ENCODE measurements around the gene CSTA. TPM values are rescaled to one million over a fixed set of nuclear protein-coding genes. Genes with fewer than 3 reads are reported as not detected.

Gene CSTA
- total RNA-seq, 3 donors from 2014 or later (not counting 1 experiment from before 2014, with no cell fraction given) = 3.1 to 7.8 (median 4.0) TPM

DNA sequence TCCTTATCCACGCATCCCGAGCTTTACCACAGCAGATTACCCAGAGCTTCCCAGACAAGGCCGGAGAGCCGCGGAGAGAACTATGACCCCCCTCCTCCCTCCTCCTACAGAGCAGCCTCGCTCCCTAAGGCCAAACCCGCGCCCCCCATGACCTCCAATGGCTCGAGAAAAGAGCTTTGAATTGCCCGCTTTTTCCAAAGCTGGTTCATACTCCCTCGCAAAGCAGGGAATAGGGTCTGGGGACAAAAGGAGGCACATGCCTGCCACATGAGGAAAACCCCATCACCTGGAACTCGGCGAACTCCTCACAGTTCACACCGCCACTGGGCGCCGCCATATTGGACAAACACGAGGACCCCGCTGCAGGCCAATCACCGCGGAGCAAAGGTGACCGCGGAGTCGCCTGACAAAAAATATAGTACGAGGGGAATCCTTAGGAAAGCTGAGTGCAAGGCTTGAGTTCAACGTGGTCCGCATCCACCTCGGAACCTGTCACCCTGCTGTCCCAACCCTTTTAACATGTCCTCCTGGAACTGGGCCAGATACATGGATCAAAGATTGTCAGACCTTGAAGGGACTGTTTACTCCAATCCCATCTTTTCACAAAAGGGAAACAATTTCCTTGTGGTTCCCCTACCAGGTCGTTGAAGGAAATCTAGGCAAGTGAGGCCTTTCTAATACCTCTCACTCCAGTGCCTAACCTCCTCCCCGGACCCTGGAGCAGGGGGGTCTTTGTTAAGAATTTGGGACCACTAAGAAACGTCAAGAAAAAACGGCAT, 58.0 kb downstream of the CSTA start, which contains the start of gene MIX23:
TSS of gene MIX23 (minus strand) at position 344 of the 779 bp plus-strand sequence. CDS start at position 337, 7 bp downstream.
- Histone ChIP-seq H3K36me3 (ENCODE audit: control insufficient read depth, insufficient read depth, low read length) (peaks cover 3% of the 10 kb centered on the region), H3K4me3 (ENCODE audit: low read length) (peak within 1 kb of the TSS; percentile 87), H3K27me3 (ENCODE audit: control insufficient read depth, insufficient read depth, low read length) (no peaks in the 10 kb centered on the region), H3K4me1 (ENCODE audit: control insufficient read depth, insufficient read depth, low read length) (peaks cover 15% of the 10 kb centered on the region), H3K27ac (ENCODE audit: low read length) (peak within 1 kb of the TSS; percentile 74), H3K9me3 (ENCODE audit: control insufficient read depth, insufficient read depth, low read length) (no peaks in the 10 kb centered on the region)
- TF ChIP-seq, protein P1, sequence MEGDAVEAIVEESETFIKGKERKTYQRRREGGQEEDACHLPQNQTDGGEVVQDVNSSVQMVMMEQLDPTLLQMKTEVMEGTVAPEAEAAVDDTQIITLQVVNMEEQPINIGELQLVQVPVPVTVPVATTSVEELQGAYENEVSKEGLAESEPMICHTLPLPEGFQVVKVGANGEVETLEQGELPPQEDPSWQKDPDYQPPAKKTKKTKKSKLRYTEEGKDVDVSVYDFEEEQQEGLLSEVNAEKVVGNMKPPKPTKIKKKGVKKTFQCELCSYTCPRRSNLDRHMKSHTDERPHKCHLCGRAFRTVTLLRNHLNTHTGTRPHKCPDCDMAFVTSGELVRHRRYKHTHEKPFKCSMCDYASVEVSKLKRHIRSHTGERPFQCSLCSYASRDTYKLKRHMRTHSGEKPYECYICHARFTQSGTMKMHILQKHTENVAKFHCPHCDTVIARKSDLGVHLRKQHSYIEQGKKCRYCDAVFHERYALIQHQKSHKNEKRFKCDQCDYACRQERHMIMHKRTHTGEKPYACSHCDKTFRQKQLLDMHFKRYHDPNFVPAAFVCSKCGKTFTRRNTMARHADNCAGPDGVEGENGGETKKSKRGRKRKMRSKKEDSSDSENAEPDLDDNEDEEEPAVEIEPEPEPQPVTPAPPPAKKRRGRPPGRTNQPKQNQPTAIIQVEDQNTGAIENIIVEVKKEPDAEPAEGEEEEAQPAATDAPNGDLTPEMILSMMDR (IDR thresholded peaks at IDR 0.05) = no peak
- no peaks in the 10 kb centered on the region for H3K36me3 Mint-ChIP-seq
- H3K27me3 Mint-ChIP-seq (ENCODE audit: low read depth in 2 of 2) = no peaks in the 10 kb centered on the region
- ATAC-seq (peak; percentile 66 to 75 (median 69)), DNase-seq (peak; percentile 80 to 89)
- 0% methylated on average over 29 of the region's 31 CpGs for WGBS (ENCODE audit: insufficient coverage)
- H3K4me3 Mint-ChIP-seq = peak within 1 kb of the TSS; percentile 91
- peak within 1 kb of the TSS; percentile 86 to 89 for H3K27ac Mint-ChIP-seq
- no peaks in the 10 kb centered on the region for H3K9me3 Mint-ChIP-seq
- intact Hi-C loops (cut with micrococcal nuclease) = loop anchor here (5.0 to 10.0 kb wide), 3 partner anchors 132 to 836 kb away; partner anchors contain the start of genes GOLGB1, KPNA1 and POLQ
- H3K4me1 Mint-ChIP-seq = peaks cover 23% of the 10 kb centered on the region in 2 donors

DNA sequence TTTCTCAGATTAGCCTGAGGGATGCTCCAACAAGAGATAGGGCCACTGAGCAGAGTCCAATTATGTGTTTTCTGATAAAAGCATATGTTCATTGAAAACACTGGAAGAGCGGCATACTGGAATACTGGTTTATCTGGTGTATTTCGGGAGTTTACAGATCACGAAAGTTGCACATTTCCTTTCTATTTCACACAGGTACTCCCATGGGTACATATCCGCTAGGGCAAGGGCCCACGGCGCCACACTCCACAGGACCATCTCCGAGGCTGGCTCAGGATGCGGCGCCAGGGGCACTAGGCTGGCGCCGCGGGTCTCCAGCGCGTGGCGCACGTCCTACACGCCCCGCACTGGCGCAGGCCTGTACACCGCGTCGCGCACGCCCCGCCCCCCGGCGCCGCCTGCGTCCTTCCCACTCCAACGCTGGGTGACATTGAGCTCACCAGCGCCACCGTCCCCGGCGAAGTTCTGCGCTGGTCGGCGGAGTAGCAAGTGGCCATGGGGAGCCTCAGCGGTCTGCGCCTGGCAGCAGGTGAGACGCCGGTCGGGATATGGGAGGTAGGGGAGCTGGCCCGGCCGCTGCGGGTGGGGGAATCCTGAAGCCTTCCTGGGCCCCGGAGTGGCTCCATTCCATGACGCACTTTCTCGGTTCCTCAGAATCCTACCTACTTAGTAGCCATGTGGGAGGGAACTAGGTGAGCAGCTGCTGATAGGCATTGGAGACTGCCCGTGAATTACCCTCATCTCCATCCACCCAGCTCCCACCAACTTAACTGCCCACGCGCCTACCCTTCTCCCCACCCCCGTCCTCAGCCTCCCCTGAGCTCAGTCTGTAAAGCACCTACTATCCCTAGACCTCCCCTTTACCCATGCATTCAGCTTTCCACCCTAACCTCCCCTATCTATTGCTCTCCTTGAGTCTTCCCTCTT, 59.0 kb downstream of the CSTA start, which contains the start of gene FAM162A:
TSS of gene FAM162A (plus strand) at position 412 of the 927 bp plus-strand sequence. CDS start at position 496, 84 bp downstream.
- WGBS (ENCODE audit: insufficient coverage) = under 1% methylated on average over 52 of the region's 52 CpGs
- H3K27me3 Mint-ChIP-seq (ENCODE audit: low read depth in 2 of 2) = no peaks in the 10 kb centered on the region
- peaks cover 3% of the 10 kb centered on the region for H3K36me3 ChIP-seq (ENCODE audit: control insufficient read depth, insufficient read depth, low read length)
- peak within 1 kb of the TSS; percentile 87 for H3K4me3 ChIP-seq (ENCODE audit: low read length)
- DNase-seq (peak; percentile 88 to 97), ATAC-seq (peak; percentile 93 to 99 (median 95))
- peaks cover 15% of the 10 kb centered on the region for H3K4me1 ChIP-seq (ENCODE audit: control insufficient read depth, insufficient read depth, low read length)
- H3K9me3 ChIP-seq (ENCODE audit: control insufficient read depth, insufficient read depth, low read length) = no peaks in the 10 kb centered on the region
- H3K27ac Mint-ChIP-seq = peak within 1 kb of the TSS; percentile 86 to 89
- H3K27me3 ChIP-seq (ENCODE audit: control insufficient read depth, insufficient read depth, low read length) = no peaks in the 10 kb centered on the region
- intact Hi-C loops (cut with micrococcal nuclease) = loop anchor here (1.0 to 10.0 kb wide), 5 partner anchors 32 to 837 kb away; partner anchors contain the start of genes GOLGB1, KPNA1, PARP14 and POLQ
- peaks cover 23% of the 10 kb centered on the region in 2 donors for H3K4me1 Mint-ChIP-seq
- H3K9me3 Mint-ChIP-seq = no peaks in the 10 kb centered on the region
- H3K4me3 Mint-ChIP-seq = peak within 1 kb of the TSS; percentile 91
- TF ChIP-seq, protein P1 (IDR thresholded peaks at IDR 0.05) = peak; percentile 63
- peak within 1 kb of the TSS; percentile 74 for H3K27ac ChIP-seq (ENCODE audit: low read length)
- H3K36me3 Mint-ChIP-seq = no peaks in the 10 kb centered on the region

DNA sequence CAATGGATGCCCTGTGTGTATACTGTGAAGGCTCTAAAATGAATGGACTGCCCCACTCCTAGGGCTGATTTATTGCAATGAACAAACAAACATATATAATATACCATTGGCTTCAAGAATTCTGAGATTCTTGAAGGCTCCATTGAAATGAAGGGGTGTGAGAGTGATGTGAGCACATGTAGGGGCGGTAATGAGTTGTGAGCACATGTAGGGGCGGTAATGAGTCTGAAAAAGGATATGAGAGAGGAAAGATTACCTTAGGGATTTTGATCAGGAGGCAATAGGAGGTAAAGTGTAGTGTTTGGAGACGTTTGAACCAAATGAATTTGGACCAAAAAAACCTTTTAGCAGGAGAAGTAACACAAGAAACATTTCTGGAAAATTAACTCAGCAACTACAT, 62.7 kb downstream of the CSTA start:
- Histone ChIP-seq H3K4me3 (ENCODE audit: low read length) (no peak overlapping the region), H3K9me3 (ENCODE audit: control insufficient read depth, insufficient read depth, low read length) (no peaks in the 10 kb centered on the region), H3K27ac (ENCODE audit: low read length) (no peak overlapping the region), H3K27me3 (ENCODE audit: control insufficient read depth, insufficient read depth, low read length) (no peaks in the 10 kb centered on the region), H3K36me3 (ENCODE audit: control insufficient read depth, insufficient read depth, low read length) (peaks cover 3% of the 10 kb centered on the region), H3K4me1 (ENCODE audit: control insufficient read depth, insufficient read depth, low read length) (peaks cover 10% of the 10 kb centered on the region)
- H3K27me3 Mint-ChIP-seq (ENCODE audit: low read depth in 2 of 2) = no peaks in the 10 kb centered on the region
- ATAC-seq = no peak
- H3K27ac Mint-ChIP-seq = no peak overlapping the region
- H3K9me3 Mint-ChIP-seq = no peaks in the 10 kb centered on the region
- intact Hi-C loops (cut with micrococcal nuclease) = loop anchor here (10.0 kb wide), 2 partner anchors 127 to 643 kb away; partner anchors contain the start of genes GOLGB1 and KPNA1
- peaks cover 18 to 19% of the 10 kb centered on the region in 2 donors for H3K4me1 Mint-ChIP-seq
- H3K4me3 Mint-ChIP-seq = no peak overlapping the region
- H3K36me3 Mint-ChIP-seq = no peaks in the 10 kb centered on the region
- TF ChIP-seq, protein P1 (IDR thresholded peaks at IDR 0.05) = no peak
- DNase-seq = no peak
- WGBS (ENCODE audit: insufficient coverage) = 91% methylated on average over 3 of the region's 3 CpGs

Measured in natural killer cell (primary cell).